ENCODE results near the gene TUBGCP5.
A peak's percentile ranks its signal among the peaks of the same experiment; 100 is the strongest.

TUBGCP5 gene

GRCh38 chr15:22979238-22980188 lies 59.9 kb downstream of the TUBGCP5 start:
- H2AFZ ChIP-seq (ENCODE audit: low read depth), result peak overlapping the region; percentile 82
- TF ChIP-seq CTCF (conservative IDR thresholded peaks at IDR 0.05; ENCODE audit: low read depth, low read length), result no peak
- H3K27me3 ChIP-seq (ENCODE audit: insufficient read depth, low read depth), result no peaks in the 10 kb centered on the region

GRCh38 chr15:22978691-22979237 lies 60.6 kb downstream of the TUBGCP5 start:
- Histone ChIP-seq H3K27ac (no peak overlapping the region), H4K20me1 (ENCODE audit: insufficient read depth) (no peaks in the 10 kb centered on the region), H3K9ac (0 out of 2 replicates have a peak overlapping the region, but pooled peaks have one; percentile 30), H3K27me3 (ENCODE audit: insufficient read depth, low read depth) (no peaks in the 10 kb centered on the region), H3K4me1 (ENCODE audit: low read depth, poor library complexity, severe bottlenecking) (peaks cover 21% of the 10 kb centered on the region), H3K4me3 (IDR thresholded peaks at IDR 0.05; ENCODE audit: insufficient read depth, low read depth, low read length) (no peak overlapping the region), H2AFZ (ENCODE audit: low read depth) (peak overlapping the region; percentile 82; the same call in 1 of the 2 replicates), H3K79me2 (ENCODE audit: insufficient read depth, low read depth) (peaks cover 50% of the 10 kb centered on the region; the same call in 1 of the 2 replicates), H3K4me2 (peak overlapping the region; percentile 64), H3K36me3 (ENCODE audit: insufficient read depth) (no peaks in the 10 kb centered on the region)
- TF ChIP-seq CTCF (conservative IDR thresholded peaks at IDR 0.05; ENCODE audit: low read depth, low read length), result no peak

More at GRCh38 chr15:22979238-22980188, 59.9 kb downstream of the TUBGCP5 start:
- peaks cover 44% of the 10 kb centered on the region; the same call in 1 of the 2 replicates for H3K79me2 ChIP-seq (ENCODE audit: insufficient read depth, low read depth)
- peak overlapping the region; percentile 64 for H3K4me2 ChIP-seq
- H4K20me1 ChIP-seq (ENCODE audit: insufficient read depth), result no peaks in the 10 kb centered on the region
- H3K36me3 ChIP-seq (ENCODE audit: insufficient read depth), result no peaks in the 10 kb centered on the region
- H3K27ac ChIP-seq, result no peak overlapping the region
- H3K4me3 ChIP-seq (IDR thresholded peaks at IDR 0.05; ENCODE audit: insufficient read depth, low read depth, low read length), result no peak overlapping the region
- H3K4me1 ChIP-seq (ENCODE audit: low read depth, poor library complexity, severe bottlenecking), result peaks cover 14% of the 10 kb centered on the region
- H3K9ac ChIP-seq, result peak overlapping the region; percentile 30; the same call in 1 of the 2 replicates

- H3K79me2 ChIP-seq (ENCODE audit: insufficient read depth, low read depth), result peaks cover 83% of the 10 kb centered on the region
- TF ChIP-seq CTCF (conservative IDR thresholded peaks at IDR 0.05; ENCODE audit: low read depth, low read length), result no peak
Observed at GRCh38 chr15:22974745-22975144, 64.6 kb downstream of the TUBGCP5 start.

GRCh38 chr15:22973987-22974386 lies 65.4 kb downstream of the TUBGCP5 start:
- Histone ChIP-seq H3K79me2 (ENCODE audit: insufficient read depth, low read depth) (peaks cover 90% of the 10 kb centered on the region), H3K4me3 (IDR thresholded peaks at IDR 0.05; ENCODE audit: insufficient read depth, low read depth, low read length) (no peak overlapping the region), H3K4me1 (ENCODE audit: low read depth, poor library complexity, severe bottlenecking) (peaks cover 41% of the 10 kb centered on the region), H2AFZ (ENCODE audit: low read depth) (no peak overlapping the region), H3K36me3 (ENCODE audit: insufficient read depth) (no peaks in the 10 kb centered on the region), H3K27me3 (ENCODE audit: insufficient read depth, low read depth) (no peaks in the 10 kb centered on the region), H3K27ac (peak overlapping the region; percentile 54), H3K9ac (no peak overlapping the region), H3K4me2 (peak overlapping the region; percentile 88), H4K20me1 (ENCODE audit: insufficient read depth) (no peaks in the 10 kb centered on the region)
- TF ChIP-seq CTCF (conservative IDR thresholded peaks at IDR 0.05; ENCODE audit: low read depth, low read length), result no peak

More at GRCh38 chr15:22974745-22975144, 64.6 kb downstream of the TUBGCP5 start:
- Histone ChIP-seq H3K4me1 (ENCODE audit: low read depth, poor library complexity, severe bottlenecking) (peaks cover 41% of the 10 kb centered on the region), H3K27ac (no peak overlapping the region), H3K36me3 (ENCODE audit: insufficient read depth) (no peaks in the 10 kb centered on the region), H2AFZ (ENCODE audit: low read depth) (no peak overlapping the region), H3K4me2 (no peak overlapping the region; the same call in 1 of the 2 replicates), H4K20me1 (ENCODE audit: insufficient read depth) (no peaks in the 10 kb centered on the region), H3K9ac (no peak overlapping the region), H3K27me3 (ENCODE audit: insufficient read depth, low read depth) (no peaks in the 10 kb centered on the region), H3K4me3 (IDR thresholded peaks at IDR 0.05; ENCODE audit: insufficient read depth, low read depth, low read length) (no peak overlapping the region)

Data from KMS-11 (cell line).